HK-2 (cell line): Measurements from ENCODE around the gene CDK16.

Source experiments
- DNase-seq: peaks from one replicate; pipeline ENCODE4 v3.0.0-alpha.2; 2018; ENCODE audit not compliant: unreplicated experiment

Gene CDK16

GRCh38 chrX:47209508-47210238 is 8.8 kb upstream of the CDK16 start:
- no peak for DNase-seq

GRCh38 chrX:47210661-47211425 is 7.6 kb upstream of the CDK16 start:
- no peak for DNase-seq

DNA sequence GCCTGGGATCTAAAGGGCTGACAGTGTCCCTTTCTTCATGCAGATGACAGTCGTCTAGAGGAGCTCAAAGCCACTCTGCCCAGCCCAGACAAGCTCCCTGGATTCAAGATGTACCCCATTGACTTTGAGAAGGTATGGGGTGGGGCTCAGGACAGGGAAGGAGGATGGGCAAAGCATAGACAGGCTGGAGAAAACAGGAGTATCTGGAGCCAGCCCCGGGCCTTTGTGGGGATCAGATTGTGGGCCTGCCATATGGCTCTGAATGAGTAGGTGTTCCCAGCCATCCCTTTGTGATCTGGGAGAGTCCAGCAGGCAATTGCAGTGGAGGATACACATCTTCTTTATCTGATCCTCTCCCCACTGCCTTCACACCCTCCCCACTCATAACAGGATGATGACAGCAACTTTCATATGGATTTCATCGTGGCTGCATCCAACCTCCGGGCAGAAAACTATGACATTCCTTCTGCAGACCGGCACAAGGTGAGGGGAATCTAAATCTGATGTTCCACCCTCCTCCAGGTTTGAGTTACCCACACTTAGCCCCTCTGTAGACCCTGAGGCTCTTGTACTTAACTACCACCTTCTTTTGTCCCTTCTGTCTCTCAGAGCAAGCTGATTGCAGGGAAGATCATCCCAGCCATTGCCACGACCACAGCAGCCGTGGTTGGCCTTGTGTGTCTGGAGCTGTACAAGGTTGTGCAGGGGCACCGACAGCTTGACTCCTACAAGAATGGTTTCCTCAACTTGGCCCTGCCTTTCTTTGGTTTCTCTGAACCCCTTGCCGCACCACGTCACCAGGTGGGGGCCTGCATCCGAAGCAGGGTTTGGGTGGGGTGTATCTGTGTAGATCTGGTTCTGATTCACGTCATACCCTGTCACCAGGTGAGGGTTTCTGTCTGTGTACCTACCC is 5.8 kb upstream of the CDK16 start:
- DNase-seq = no peak

GRCh38 chrX:47214435-47215077 is 3.9 kb upstream of the CDK16 start:
- DNase-seq = no peak

GRCh38 chrX:47215291-47215900 is 3.1 kb upstream of the CDK16 start:
- DNase-seq = no peak

- no peak for DNase-seq
Observed at GRCh38 chrX:47216393-47216925, 2.0 kb upstream of the CDK16 start.

- peak; percentile 41 for DNase-seq
Observed at GRCh38 chrX:47217121-47217851, 1.2 kb upstream of the CDK16 start.

DNA sequence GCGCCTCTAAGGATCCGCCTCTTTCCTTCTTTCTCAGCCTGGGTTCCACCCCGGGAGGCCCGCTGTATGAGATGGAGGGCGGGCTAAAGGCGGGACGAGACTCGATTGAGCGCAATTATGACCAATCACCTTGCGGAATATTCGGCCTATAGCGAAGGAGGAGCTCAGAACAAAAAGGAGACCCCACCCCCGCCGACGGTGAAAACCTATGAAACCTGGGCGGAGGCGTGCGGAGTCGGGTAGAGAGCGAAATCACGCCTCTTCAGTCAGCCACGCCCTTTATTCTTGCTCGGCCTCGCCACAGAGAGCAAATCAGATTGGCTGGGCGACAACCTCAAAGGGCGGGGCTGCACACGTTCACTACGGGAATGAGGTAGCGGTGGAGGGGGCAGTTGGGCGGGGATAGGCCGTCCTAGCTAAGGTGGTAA is 615 bp upstream of the CDK16 start:
- DNase-seq = peak; percentile 98

- DNase-seq = peak; percentile 34
Observed at GRCh38 chrX:47218920-47219815, 687 bp downstream of the CDK16 start.

- no peak for DNase-seq
Observed at GRCh38 chrX:47221756-47222155, 3.3 kb downstream of the CDK16 start.

GRCh38 chrX:47222751-47223350 is 4.4 kb downstream of the CDK16 start:
- no peak for DNase-seq

- DNase-seq = no peak
Observed at GRCh38 chrX:47223476-47224250, 5.2 kb downstream of the CDK16 start.

DNA sequence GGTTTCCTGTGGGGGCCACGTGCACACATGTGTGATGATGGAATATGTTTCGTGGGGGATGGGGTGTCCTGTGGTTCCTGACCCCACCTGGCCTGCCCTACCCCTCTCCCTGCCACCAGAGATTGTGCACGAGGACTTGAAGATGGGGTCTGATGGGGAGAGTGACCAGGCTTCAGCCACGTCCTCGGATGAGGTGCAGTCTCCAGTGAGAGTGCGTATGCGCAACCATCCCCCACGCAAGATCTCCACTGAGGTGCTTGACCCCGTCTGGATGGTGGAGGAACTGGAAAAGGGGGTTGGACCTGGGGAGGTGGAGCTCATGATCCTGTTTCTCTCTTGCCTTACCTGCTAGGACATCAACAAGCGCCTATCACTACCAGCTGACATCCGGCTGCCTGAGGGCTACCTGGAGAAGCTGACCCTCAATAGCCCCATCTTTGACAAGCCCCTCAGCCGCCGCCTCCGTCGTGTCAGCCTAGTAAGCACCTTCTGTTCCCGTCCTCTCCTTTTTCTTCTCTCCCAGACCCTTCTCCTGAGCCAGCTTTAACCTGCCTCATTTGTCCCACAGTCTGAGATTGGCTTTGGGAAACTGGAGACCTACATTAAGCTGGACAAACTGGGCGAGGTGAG is 5.9 kb downstream of the CDK16 start:
- DNase-seq = no peak

DNA sequence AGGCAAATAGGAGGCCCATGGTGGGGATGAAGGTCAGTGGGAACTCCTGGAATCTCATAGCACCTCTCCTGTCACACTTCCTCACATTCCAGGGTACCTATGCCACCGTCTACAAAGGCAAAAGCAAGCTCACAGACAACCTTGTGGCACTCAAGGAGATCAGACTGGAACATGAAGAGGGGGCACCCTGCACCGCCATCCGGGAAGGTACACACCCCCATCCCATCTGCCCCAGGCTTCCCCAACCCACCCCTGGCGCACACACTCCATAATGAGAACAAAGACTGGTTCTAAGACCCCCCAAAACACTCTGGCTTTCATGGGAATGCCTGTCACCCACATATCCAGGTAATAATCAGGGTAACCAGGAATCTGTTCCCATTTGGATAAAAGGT is 6.4 kb downstream of the CDK16 start:
- DNase-seq = no peak

- no peak for DNase-seq
Observed at GRCh38 chrX:47226071-47226470, 7.6 kb downstream of the CDK16 start.

DNA sequence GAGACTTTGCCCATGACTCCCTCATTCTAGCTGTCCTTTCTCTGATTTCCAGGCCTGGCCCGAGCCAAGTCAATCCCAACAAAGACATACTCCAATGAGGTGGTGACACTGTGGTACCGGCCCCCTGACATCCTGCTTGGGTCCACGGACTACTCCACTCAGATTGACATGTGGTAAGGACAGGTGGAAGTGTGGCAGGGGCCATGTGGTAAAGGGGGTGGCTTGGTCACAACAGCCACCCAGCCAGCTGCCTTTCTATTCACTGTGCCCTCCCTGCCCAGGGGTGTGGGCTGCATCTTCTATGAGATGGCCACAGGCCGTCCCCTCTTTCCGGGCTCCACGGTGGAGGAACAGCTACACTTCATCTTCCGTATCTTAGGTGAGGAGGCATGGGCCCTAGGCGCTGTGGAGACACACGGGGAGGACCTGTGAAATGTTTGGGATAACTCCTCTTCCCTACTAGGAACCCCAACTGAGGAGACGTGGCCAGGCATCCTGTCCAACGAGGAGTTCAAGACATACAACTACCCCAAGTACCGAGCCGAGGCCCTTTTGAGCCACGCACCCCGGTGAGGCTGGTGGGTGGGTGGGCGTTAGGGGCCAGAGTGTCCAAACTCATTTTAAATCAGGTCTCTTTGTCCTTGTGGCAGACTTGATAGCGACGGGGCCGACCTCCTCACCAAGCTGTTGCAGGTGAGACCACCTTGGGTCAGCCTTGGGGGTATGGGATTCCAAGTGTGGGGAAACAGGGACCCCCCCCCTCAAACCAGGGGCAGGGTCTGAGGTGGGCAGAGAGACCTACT is 8.3 kb downstream of the CDK16 start:
- no peak for DNase-seq

DNA sequence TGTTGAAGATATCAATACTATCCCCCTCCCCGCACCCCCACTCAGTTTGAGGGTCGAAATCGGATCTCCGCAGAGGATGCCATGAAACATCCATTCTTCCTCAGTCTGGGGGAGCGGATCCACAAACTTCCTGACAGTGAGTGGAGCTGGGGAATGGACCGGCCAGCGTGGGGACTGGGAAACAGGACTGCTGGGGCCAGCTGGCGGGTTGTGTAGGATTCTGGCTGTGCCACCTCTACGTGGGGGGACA is 8.8 kb downstream of the CDK16 start:
- no peak for DNase-seq
